Thyroid gland (tissue), 4 donors: ENCODE data around the gene NUTM1. TPM values are rescaled to one million over a fixed set of nuclear protein-coding genes. Genes with fewer than 3 reads are reported as not detected.
"Not testable (repeated sequence)": the region's sequence is repeated elsewhere in the genome, so short reads cannot be mapped to it uniquely, and the experiment has no call there.

Experiments
- DNase-seq, 2 donors: peaks; one replicate each; pipeline ENCODE4 v3.0.0-alpha.2; 2019
- H3K27ac ChIP-seq, 3 donors: fragments of 200-600 bp; sonication (generic); 1 replicate in 2 of 3; 2 replicates in 1 of 3; pipeline ENCODE4 v1.5.1; 2016 to 2019; ENCODE audit warnings: mild to moderate bottlenecking in 1 of 3, moderate library complexity in 1 of 3
- H3K27me3 ChIP-seq: fragments of 200-600 bp; sonication (generic); one replicate; pipeline ENCODE4 v1.5.1; 2019
- H3K36me3 ChIP-seq, 2 donors: fragments of 200-600 bp; sonication (generic); one replicate each; pipeline ENCODE4 v1.5.1; 2016 to 2019
- H3K4me1 ChIP-seq, 2 donors: fragments of 200-600 bp; sonication (generic); one replicate each; pipeline ENCODE4 v1.5.1; 2017 to 2019
- H3K4me3 ChIP-seq, 3 donors: fragments of 200-600 bp; sonication (generic); replicated peaks in 1 of 3; 1 replicate in 2 of 3; 2 replicates in 1 of 3; pipeline ENCODE4 v1.5.1; 2016; ENCODE audit warnings: mild to moderate bottlenecking in 1 of 3
- H3K9me3 ChIP-seq: fragments of 200-600 bp; sonication (generic); one replicate; pipeline ENCODE4 v1.5.1; 2017
- CTCF ChIP-seq, 6 experiments: fragments of 200-600 bp in 3 of 6; fragments of 450-650 bp in 3 of 6; sonication (generic) in 3 of 6; IDR thresholded peaks; one replicate each; pipeline ENCODE4 v1.5.1; 2016 to 2019; ENCODE audit warnings: antibody characterized with exemption in 6 of 6, mild to moderate bottlenecking in 2 of 6, inconsistent platforms in 1 of 6, moderate library complexity in 1 of 6
- POLR2A ChIP-seq, 2 donors: fragments of 450-650 bp; IDR thresholded peaks; one replicate each; pipeline ENCODE4 v1.6.1; 2017; ENCODE audit warnings: antibody characterized with exemption in 2 of 2, mild to moderate bottlenecking in 2 of 2, moderate library complexity in 1 of 2
- WGBS, 2 donors: methylation state at CpG; one replicate each; pipeline ENCODE4 v1.1.5; 2017; 5-methylcytosine and 5-hydroxymethylcytosine counted together
- intact Hi-C: fragments of 100-400 bp; cut with DNase I; formaldehyde crosslinking; loops from one replicate; pipeline ENCODE4 v1.15.1; 2023
- total RNA-seq, 4 donors: library from RNA; depleted of rRNA; stranded (reverse); fragments of >200 nt; gene quantifications; one replicate each; pipeline ENCODE4 v1.2.3, GENCODE V29; 2016

NUTM1 gene
- total RNA-seq, 4 donors from 2014 or later, result 0.13 TPM; not detected in 3

GRCh38 chr15:34349769-34350168 is 6.7 kb downstream of the NUTM1 start:
- DNase-seq, result no peak
- Histone ChIP-seq H3K9me3 (no peaks in the 10 kb centered on the region), H3K4me1 (no peaks in the 10 kb centered on the region), H3K27me3 (no peaks in the 10 kb centered on the region), H3K27ac (no peak overlapping the region), H3K36me3 (no peaks in the 10 kb centered on the region), H3K4me3 (no peak overlapping the region)
- intact Hi-C loops, result loop anchor here (10.0 kb wide), 1 partner anchor 115 kb away; no protein-coding TSS in a partner anchor
- TF ChIP-seq CTCF (IDR thresholded peaks at IDR 0.05), result no peak
- TF ChIP-seq POLR2A (IDR thresholded peaks at IDR 0.05), result no peak
- 85% methylated on average over 4 of the region's 4 CpGs for WGBS, 2 donors

- DNase-seq, H3K9me3 ChIP-seq, intact Hi-C loops, H3K36me3 ChIP-seq, H3K27ac ChIP-seq, H3K4me3 ChIP-seq, H3K4me1 ChIP-seq, H3K27me3 ChIP-seq: not testable (repeated sequence)
- WGBS, 2 donors, result 91 to 96% methylated on average over 12 of the region's 12 CpGs
Observed at GRCh38 chr15:34352996-34353395, 9.9 kb downstream of the NUTM1 start.

- DNase-seq, result no peak
- no peaks in the 10 kb centered on the region for H3K9me3 ChIP-seq
- no peak overlapping the region for H3K4me3 ChIP-seq
- no peaks in the 10 kb centered on the region for H3K4me1 ChIP-seq
- H3K27ac ChIP-seq, result no peak overlapping the region
- no peaks in the 10 kb centered on the region for H3K27me3 ChIP-seq
- no peak for TF ChIP-seq POLR2A (IDR thresholded peaks at IDR 0.05)
- no peak for TF ChIP-seq CTCF (IDR thresholded peaks at IDR 0.05)
- H3K36me3 ChIP-seq, result no peaks in the 10 kb centered on the region
- 68 to 89% methylated on average over 2 of the region's 2 CpGs for WGBS, 2 donors
- intact Hi-C loops, result no loop called here
Observed at GRCh38 chr15:34353627-34354026, 10.5 kb downstream of the NUTM1 start.

- no peaks in the 10 kb centered on the region for H3K4me1 ChIP-seq
- H3K4me3 ChIP-seq, result no peak overlapping the region
- intact Hi-C loops, result no loop called here
- TF ChIP-seq CTCF (IDR thresholded peaks at IDR 0.05) (no peak), POLR2A (IDR thresholded peaks at IDR 0.05) (no peak)
- no peak for DNase-seq
- H3K9me3 ChIP-seq, result no peaks in the 10 kb centered on the region
- H3K36me3 ChIP-seq, result no peaks in the 10 kb centered on the region
- no peak overlapping the region for H3K27ac ChIP-seq
- 93 to 95% methylated on average over 7 of the region's 7 CpGs for WGBS, 2 donors
- H3K27me3 ChIP-seq, result no peaks in the 10 kb centered on the region
Observed at GRCh38 chr15:34354286-34354685, 11.2 kb downstream of the NUTM1 start.

GRCh38 chr15:34355241-34355640 is 12.1 kb downstream of the NUTM1 start:
- no peak overlapping the region for H3K27ac ChIP-seq
- H3K4me3 ChIP-seq, result no peak overlapping the region
- no peak for TF ChIP-seq POLR2A (IDR thresholded peaks at IDR 0.05)
- TF ChIP-seq CTCF (IDR thresholded peaks at IDR 0.05), result no peak
- no peaks in the 10 kb centered on the region for H3K9me3 ChIP-seq
- no peaks in the 10 kb centered on the region for H3K4me1 ChIP-seq
- no peaks in the 10 kb centered on the region for H3K36me3 ChIP-seq
- intact Hi-C loops, result no loop called here
- 92 to 93% methylated on average over 9 of the region's 9 CpGs for WGBS, 2 donors
- DNase-seq, result no peak
- no peaks in the 10 kb centered on the region for H3K27me3 ChIP-seq

GRCh38 chr15:34357653-34358052 is 14.5 kb downstream of the NUTM1 start:
- Histone ChIP-seq H3K36me3 (no peaks in the 10 kb centered on the region), H3K27me3 (no peaks in the 10 kb centered on the region), H3K4me3 (no peak overlapping the region), H3K9me3 (no peaks in the 10 kb centered on the region), H3K27ac (no peak overlapping the region), H3K4me1 (no peaks in the 10 kb centered on the region)
- intact Hi-C loops, result no loop called here
- no peak for DNase-seq
- TF ChIP-seq CTCF (IDR thresholded peaks at IDR 0.05) (no peak), POLR2A (IDR thresholded peaks at IDR 0.05) (no peak)
- 92 to 95% methylated on average over 1 of the region's 1 CpG for WGBS, 2 donors
